Esophagus squamous epithelium (tissue), 5 donors: ENCODE data around the gene H2BW2. TPM values are rescaled to one million over a fixed set of nuclear protein-coding genes. Genes with fewer than 3 reads are reported as not detected.
"Not testable (repeated sequence)": the region's sequence is repeated elsewhere in the genome, so short reads cannot be mapped to it uniquely, and the experiment has no call there.

Experiments used
- DNase-seq: peaks from one replicate; lab custom pipeline; 2025; lab: John Stamatoyannopoulos, UW
- H3K27ac ChIP-seq, 4 donors: fragments of 200-600 bp; sonication (generic); one replicate each; pipeline ENCODE4 v1.5.1; 2016 to 2019; ENCODE audit warnings: mild to moderate bottlenecking in 1 of 4
- H3K27me3 ChIP-seq, 4 donors: fragments of 200-600 bp; sonication (generic); 1 replicate in 3 of 4; 2 replicates in 1 of 4; pipeline versions ENCODE4 v1.5.1 to v1.6.0; 2017 to 2021; ENCODE audit warnings: antibody characterized with exemption in 1 of 4
- H3K36me3 ChIP-seq, 3 donors: fragments of 200-600 bp; sonication (generic); one replicate each; pipeline ENCODE4 v1.5.1; 2016 to 2019
- H3K4me1 ChIP-seq, 3 donors: fragments of 200-600 bp; sonication (generic); one replicate each; pipeline ENCODE4 v1.5.1; 2017 to 2019
- H3K4me3 ChIP-seq, 4 donors: fragments of 200-600 bp; sonication (generic); 1 replicate in 3 of 4; 2 replicates in 1 of 4; pipeline ENCODE4 v1.5.1; 2016 to 2019; ENCODE audit warnings: mild to moderate bottlenecking in 2 of 4, moderate library complexity in 1 of 4
- H3K9me3 ChIP-seq, 3 donors: fragments of 200-600 bp; sonication (generic); one replicate each; pipeline ENCODE4 v1.5.1; 2016 to 2019
- POLR2A ChIP-seq, 4 donors: fragments of 450-650 bp; IDR thresholded peaks; one replicate each; pipeline ENCODE4 v1.6.1; 2017; ENCODE audit warnings: antibody characterized with exemption in 4 of 4, mild to moderate bottlenecking in 4 of 4, moderate library complexity in 3 of 4
- WGBS, 2 donors: methylation state at CpG; one replicate each; pipeline ENCODE4 v1.1.5; 2018; 5-methylcytosine and 5-hydroxymethylcytosine counted together
- intact Hi-C: fragments of 100-400 bp; cut with DNase I; formaldehyde crosslinking; loops from one replicate; pipeline ENCODE4 v1.15.0; 2022
- total RNA-seq, 4 donors: library from RNA; depleted of rRNA; stranded (reverse); fragments of >200 nt; gene quantifications; one replicate each; pipeline ENCODE4 v1.1.0, GENCODE V29; 2016
- TF ChIP-seq, protein P1 (sequence below), 6 experiments: fragments of 450-650 bp in 4 of 6; fragments of 200-600 bp in 2 of 6; sonication (generic) in 2 of 6; IDR thresholded peaks; one replicate each; pipeline ENCODE4 v1.5.1; 2016 to 2019; ENCODE audit warnings: antibody characterized with exemption in 6 of 6, mild to moderate bottlenecking in 4 of 6, moderate library complexity in 4 of 6
- donor health status: DM: yes; HTN: yes; CAD: no.

H2BW2 gene
- total RNA-seq: not detected

DNA sequence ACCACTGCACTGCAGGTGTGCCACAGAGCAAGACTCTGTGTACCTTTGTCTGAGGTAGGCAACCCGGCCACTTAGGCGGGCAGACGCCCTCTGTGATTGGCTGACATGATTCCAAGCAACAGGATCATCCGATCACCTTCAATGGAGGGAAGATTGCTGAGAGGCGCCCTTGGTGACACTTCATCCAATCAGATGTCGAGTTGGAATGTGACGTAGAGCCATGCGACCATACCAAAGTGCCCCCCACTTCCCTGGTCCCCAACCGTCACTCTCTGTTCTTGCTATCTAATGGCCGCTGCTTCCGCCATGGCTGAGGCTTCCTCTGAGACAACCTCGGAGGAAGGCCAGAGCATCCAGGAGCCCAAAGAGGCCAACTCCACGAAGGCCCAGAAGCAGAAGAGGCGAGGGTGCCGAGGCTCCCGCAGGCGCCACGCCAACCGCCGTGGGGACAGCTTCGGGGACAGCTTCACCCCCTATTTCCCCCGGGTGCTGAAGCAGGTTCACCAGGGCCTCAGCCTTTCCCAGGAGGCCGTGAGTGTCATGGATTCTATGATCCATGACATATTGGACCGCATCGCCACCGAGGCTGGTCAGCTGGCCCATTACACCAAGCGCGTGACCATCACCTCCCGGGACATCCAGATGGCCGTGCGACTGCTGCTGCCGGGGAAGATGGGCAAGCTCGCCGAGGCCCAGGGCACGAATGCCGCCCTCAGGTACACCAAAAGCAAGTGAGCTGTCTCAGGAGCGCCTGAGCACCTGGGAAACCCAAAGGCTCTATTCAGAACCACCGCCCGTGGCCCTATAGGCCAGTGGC is at the start of gene H2BW2:
Gene H2BW2, plus strand, starts transcription at position 268 of the 817 bp plus-strand sequence. Its CDS starts 39 bp downstream, at position 307.
- intact Hi-C loops: no loop called here
- no peak for DNase-seq
- H3K4me3 ChIP-seq: no peak within 1 kb of the TSS

DNA sequence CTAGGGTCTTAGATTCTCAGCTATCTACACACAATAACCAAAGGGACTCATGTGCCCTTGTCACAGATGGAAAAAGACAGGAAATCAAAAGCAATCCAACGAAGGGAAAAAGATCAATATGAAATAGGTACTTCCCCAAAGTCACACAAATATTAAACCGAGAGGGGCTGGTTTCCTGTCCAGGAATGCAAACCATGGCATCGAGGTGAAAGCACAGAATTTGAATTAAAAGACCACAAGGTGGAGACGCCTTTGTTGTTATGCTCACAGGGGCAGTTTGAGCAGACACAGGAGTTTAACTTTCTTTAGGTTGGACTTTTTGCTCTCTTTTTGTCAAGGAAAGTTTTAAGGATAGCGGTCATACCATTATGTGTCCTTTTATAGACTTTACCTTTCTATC is 40.5 kb upstream of the H2BW2 start:
- H3K27ac ChIP-seq: no peak overlapping the region
- intact Hi-C loops: no loop called here
- 43 to 47% methylated on average over 5 of the region's 5 CpGs for WGBS, 2 donors
- no peaks in the 10 kb centered on the region for H3K36me3 ChIP-seq
- TF ChIP-seq, protein P1, sequence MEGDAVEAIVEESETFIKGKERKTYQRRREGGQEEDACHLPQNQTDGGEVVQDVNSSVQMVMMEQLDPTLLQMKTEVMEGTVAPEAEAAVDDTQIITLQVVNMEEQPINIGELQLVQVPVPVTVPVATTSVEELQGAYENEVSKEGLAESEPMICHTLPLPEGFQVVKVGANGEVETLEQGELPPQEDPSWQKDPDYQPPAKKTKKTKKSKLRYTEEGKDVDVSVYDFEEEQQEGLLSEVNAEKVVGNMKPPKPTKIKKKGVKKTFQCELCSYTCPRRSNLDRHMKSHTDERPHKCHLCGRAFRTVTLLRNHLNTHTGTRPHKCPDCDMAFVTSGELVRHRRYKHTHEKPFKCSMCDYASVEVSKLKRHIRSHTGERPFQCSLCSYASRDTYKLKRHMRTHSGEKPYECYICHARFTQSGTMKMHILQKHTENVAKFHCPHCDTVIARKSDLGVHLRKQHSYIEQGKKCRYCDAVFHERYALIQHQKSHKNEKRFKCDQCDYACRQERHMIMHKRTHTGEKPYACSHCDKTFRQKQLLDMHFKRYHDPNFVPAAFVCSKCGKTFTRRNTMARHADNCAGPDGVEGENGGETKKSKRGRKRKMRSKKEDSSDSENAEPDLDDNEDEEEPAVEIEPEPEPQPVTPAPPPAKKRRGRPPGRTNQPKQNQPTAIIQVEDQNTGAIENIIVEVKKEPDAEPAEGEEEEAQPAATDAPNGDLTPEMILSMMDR (IDR thresholded peaks at IDR 0.05): no peak
- TF ChIP-seq POLR2A (IDR thresholded peaks at IDR 0.05): no peak
- no peaks in the 10 kb centered on the region for H3K27me3 ChIP-seq
- no peak for DNase-seq
- H3K4me1 ChIP-seq: no peaks in the 10 kb centered on the region
- H3K9me3 ChIP-seq: no peaks in the 10 kb centered on the region
- H3K4me3 ChIP-seq: no peak overlapping the region

More for the DNA sequence above, at the start of gene H2BW2:
- H3K9me3 ChIP-seq: no peaks in the 10 kb centered on the region
- WGBS, 2 donors: 88 to 90% methylated on average over 6 to 31 of the region's 39 CpGs
- H3K36me3 ChIP-seq: no peaks in the 10 kb centered on the region
- no peak for TF ChIP-seq POLR2A (IDR thresholded peaks at IDR 0.05)
- TF ChIP-seq, protein P1 (IDR thresholded peaks at IDR 0.05): no peak
- no peak within 1 kb of the TSS for H3K27ac ChIP-seq
- no peaks in the 10 kb centered on the region for H3K27me3 ChIP-seq
- H3K4me1 ChIP-seq: no peaks in the 10 kb centered on the region

DNA sequence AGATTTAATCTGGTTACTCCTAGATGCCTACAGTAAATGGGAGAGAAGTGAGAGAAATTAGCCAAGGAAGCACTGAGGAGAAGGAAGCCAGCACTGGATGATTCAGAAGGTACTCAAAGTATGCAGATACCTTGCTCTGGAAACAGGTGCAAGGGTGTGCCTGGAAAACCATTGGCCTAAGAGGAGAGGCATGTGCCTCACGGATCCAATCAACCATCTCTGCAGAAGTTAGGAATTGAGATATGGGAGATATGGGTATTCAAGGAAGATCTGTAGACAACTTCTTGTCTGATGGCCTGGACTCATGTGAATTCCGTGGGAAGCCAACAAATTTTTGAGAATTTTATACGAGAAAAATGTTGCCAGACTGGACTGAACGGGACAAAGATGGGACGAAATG is 30.9 kb upstream of the H2BW2 start:
- Histone ChIP-seq H3K36me3 (no peaks in the 10 kb centered on the region), H3K27me3 (no peaks in the 10 kb centered on the region), H3K9me3 (no peaks in the 10 kb centered on the region), H3K4me3 (no peak overlapping the region), H3K27ac (no peak overlapping the region), H3K4me1 (no peaks in the 10 kb centered on the region)
- TF ChIP-seq POLR2A (IDR thresholded peaks at IDR 0.05): no peak
- TF ChIP-seq, protein P1 (IDR thresholded peaks at IDR 0.05): no peak
- DNase-seq: no peak
- 64 to 76% methylated on average over 5 of the region's 5 CpGs for WGBS, 2 donors
- intact Hi-C loops: no loop called here

DNA sequence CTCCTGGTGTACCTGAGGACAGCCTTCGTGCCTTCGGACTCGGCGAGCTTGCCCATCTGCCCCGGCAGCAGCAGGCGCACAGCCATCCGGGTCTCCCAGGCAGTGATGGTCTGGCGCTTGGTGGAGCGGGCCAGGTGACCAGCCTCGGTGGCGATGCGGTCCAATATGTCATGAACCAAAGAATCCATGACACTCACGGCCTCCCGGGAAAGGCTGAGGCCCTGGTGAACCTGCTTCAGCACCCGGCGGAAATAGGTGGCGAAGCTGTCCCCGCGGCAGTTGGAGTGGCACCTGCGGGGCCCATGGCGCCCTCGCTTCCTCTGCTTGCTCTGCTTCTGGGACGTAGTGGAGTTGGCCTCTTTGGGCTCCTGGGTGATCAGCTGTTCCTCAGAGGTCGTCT is 26.6 kb upstream of the H2BW2 start:
- no peaks in the 10 kb centered on the region for H3K27me3 ChIP-seq
- no peak for DNase-seq
- WGBS, 2 donors: 55% methylated on average over 2 of the region's 24 CpGs; no CpG with 5 or more reads in 1 of the 2 donors

DNA sequence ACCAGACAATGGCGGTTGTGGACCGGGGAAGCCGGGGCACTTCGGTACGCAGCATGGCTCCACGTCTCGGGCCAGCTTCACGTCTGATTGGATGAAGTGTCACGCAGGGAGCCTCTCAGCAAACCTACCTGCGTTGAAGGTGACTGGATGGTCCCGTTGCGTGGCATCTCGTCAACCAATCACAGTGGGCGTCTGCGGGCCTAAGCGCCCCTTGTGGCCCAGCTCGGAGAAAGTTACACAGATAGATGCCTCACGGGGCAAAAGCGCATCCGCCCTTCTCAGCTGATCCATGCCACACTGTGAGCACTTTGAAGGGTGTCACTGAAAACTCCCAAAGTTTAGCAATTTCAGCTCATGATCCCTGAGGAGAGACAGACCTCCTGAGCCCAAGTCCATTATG is 26.1 kb upstream of the H2BW2 start, which contains the start of gene H2BW1:
Gene H2BW1, minus strand, starts transcription at position 103 of the 400 bp plus-strand sequence. CDS start 132 bp downstream, outside the sequence.
- WGBS, 2 donors: 88% methylated on average over 20 of the region's 20 CpGs; no CpG with 5 or more reads in 1 of the 2 donors
- intact Hi-C loops: no loop called here

More for the DNA sequence above, 26.6 kb upstream of the H2BW2 start:
- intact Hi-C loops: no loop called here
- Histone ChIP-seq H3K4me3 (no peak overlapping the region), H3K36me3 (no peaks in the 10 kb centered on the region), H3K27ac (no peak overlapping the region), H3K4me1 (no peaks in the 10 kb centered on the region), H3K9me3 (no peaks in the 10 kb centered on the region)
- TF ChIP-seq POLR2A (IDR thresholded peaks at IDR 0.05): no peak
- TF ChIP-seq, protein P1 (IDR thresholded peaks at IDR 0.05): no peak

GRCh38 chrX:104015576-104015975 is 24.2 kb upstream of the H2BW2 start:
- H3K27ac ChIP-seq, H3K4me1 ChIP-seq, H3K4me3 ChIP-seq, DNase-seq, H3K36me3 ChIP-seq, intact Hi-C loops, H3K9me3 ChIP-seq, H3K27me3 ChIP-seq: not testable (repeated sequence)
- 34 to 45% methylated on average over 6 to 8 of the region's 8 CpGs for WGBS, 2 donors

More for the DNA sequence above, 26.1 kb upstream of the H2BW2 start, which contains the start of gene H2BW1:
- Histone ChIP-seq H3K36me3 (no peaks in the 10 kb centered on the region), H3K4me1 (no peaks in the 10 kb centered on the region), H3K9me3 (no peaks in the 10 kb centered on the region), H3K27ac (no peak within 1 kb of the TSS), H3K4me3 (no peak within 1 kb of the TSS), H3K27me3 (no peaks in the 10 kb centered on the region)
- no peak for DNase-seq
- no peak for TF ChIP-seq POLR2A (IDR thresholded peaks at IDR 0.05)
- TF ChIP-seq, protein P1 (IDR thresholded peaks at IDR 0.05): no peak
